Measurements from ENCODE around the gene ATG13.
"Not testable (repeated sequence)": the region's sequence is repeated elsewhere in the genome, so short reads cannot be mapped to it uniquely, and the experiment has no call there.

ATG13 gene

DNA sequence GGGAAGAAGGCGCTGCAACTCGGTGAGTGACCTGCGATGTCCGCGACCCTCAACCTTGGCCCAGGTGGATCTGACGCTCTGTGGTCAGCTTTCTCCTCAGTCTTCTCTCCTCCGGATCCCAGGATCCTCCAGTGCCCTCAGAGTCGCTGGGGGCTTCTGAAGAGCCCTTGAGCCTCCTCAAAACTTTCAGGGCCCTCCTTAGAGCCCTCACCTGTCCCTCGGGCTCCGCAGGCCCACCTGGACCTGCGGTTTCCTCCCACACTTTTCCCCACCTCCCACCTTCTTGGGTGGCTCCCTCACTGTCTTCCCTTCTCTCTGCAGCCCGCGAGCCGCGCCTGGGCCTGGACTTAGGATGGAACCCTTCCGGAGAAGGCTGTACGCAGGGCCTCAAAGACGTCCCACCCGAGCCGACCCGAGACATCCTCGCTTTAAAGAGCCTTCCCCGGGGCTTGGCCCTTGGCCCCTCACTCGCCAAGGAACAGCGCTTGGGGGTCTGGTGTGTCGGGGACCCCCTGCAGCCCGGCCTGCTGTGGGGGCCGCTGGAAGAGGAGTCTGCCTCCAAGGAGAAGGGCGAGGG lies 83.8 kb downstream of the ATG13 start:
- H3K4me3 ChIP-seq (replicated peaks; ENCODE audit: low read depth, low read length): peak overlapping the region; percentile 98

DNA sequence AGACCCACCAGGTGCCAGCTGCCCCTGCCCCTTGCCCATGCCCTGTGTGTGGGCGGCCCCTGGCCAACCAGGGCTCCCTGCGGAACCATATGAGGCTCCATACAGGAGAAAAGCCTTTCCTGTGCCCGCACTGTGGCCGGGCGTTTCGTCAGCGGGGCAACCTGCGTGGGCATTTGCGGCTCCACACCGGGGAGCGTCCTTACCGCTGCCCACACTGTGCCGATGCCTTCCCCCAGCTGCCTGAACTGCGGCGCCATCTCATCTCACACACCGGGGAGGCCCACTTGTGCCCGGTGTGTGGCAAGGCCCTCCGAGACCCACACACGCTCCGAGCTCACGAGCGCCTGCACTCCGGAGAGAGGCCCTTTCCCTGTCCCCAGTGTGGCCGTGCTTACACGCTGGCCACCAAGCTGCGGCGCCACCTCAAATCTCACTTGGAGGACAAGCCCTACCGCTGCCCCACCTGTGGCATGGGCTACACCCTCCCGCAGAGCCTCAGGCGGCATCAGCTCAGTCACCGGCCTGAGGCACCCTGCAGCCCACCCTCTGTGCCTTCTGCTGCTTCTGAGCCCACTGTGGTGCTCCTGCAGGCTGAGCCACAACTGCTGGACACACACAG lies 87.8 kb downstream of the ATG13 start:
- DNase-seq (ENCODE audit: low read depth): no peak
- no peak overlapping the region for H3K4me3 ChIP-seq (replicated peaks; ENCODE audit: low read depth, low read length)
- TF ChIP-seq, protein P1, sequence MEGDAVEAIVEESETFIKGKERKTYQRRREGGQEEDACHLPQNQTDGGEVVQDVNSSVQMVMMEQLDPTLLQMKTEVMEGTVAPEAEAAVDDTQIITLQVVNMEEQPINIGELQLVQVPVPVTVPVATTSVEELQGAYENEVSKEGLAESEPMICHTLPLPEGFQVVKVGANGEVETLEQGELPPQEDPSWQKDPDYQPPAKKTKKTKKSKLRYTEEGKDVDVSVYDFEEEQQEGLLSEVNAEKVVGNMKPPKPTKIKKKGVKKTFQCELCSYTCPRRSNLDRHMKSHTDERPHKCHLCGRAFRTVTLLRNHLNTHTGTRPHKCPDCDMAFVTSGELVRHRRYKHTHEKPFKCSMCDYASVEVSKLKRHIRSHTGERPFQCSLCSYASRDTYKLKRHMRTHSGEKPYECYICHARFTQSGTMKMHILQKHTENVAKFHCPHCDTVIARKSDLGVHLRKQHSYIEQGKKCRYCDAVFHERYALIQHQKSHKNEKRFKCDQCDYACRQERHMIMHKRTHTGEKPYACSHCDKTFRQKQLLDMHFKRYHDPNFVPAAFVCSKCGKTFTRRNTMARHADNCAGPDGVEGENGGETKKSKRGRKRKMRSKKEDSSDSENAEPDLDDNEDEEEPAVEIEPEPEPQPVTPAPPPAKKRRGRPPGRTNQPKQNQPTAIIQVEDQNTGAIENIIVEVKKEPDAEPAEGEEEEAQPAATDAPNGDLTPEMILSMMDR (IDR thresholded peaks at IDR 0.05; ENCODE audit: low read length, missing control alignments): no peak

More for the DNA sequence above, 83.8 kb downstream of the ATG13 start:
- no peak for DNase-seq (ENCODE audit: low read depth)
- TF ChIP-seq, protein P1 (IDR thresholded peaks at IDR 0.05; ENCODE audit: low read length, missing control alignments): no peak

DNA sequence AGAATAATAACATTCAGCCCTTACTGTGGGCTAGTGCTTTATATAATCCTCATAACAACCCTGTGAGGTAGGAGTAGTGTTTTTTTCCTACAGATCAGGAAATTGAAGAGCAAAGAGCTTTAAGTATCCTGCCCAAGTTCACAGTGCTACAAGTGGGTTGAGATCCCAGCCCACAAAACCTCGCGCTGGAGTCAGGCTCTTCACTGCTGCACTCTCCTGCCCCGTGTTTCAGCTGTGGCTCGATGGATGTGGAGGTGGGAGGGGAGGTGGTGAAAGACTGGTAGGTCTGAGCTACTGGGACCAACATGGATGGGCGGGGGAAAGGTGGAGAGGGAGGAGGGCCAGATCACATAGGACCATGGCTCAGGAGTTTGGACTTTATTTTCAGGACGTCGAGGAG lies 89.5 kb downstream of the ATG13 start:
- TF ChIP-seq, protein P1 (IDR thresholded peaks at IDR 0.05; ENCODE audit: low read length, missing control alignments): no peak
- no peak overlapping the region for H3K4me3 ChIP-seq (replicated peaks; ENCODE audit: low read depth, low read length)
- no peak for DNase-seq (ENCODE audit: low read depth)

DNA sequence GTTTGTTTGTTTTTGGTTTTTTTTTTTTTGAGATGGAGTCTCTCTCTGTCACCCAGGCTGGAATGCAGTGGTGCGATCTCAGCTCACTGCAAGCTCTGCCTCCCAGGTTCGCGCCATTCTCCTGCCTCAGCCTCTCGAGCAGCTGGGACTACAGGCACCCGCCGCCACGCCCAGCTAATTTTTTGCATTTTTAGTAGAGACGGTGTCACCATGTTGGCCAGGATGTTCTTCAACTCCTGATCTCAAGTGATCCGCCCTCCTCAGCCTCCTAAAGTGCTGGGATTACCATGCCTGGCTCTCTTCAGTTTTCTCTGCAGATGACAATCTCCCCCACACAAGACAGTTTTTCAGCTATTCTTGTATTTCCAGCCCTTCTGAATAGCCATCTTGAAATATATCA lies 92.0 kb downstream of the ATG13 start:
- H3K4me3 ChIP-seq (replicated peaks; ENCODE audit: low read depth, low read length); DNase-seq (ENCODE audit: low read depth): not testable (repeated sequence)

DNA sequence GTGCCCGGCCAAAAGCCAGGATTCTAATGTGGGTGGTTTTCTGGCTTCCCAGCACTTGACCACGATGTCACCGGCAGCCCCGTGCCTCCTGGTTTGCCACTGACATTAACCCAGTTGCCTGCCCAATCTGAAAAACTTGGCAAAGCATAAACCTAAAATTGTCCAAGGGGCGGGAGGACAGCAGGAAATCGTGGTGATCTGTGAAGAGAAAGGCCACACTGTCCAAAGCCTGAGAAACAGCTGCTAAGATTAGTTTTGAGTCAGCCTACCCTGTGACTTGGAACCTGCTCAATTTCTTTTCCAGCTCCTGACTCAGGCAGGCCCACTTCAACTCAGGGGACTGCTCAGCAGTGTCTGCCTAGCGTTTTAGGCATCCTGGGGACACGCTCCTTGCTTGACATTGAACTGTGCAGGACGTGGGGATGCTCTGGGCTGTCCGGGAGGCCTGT lies 93.5 kb downstream of the ATG13 start:
- no peak overlapping the region for H3K4me3 ChIP-seq (replicated peaks; ENCODE audit: low read depth, low read length)
- TF ChIP-seq, protein P1 (IDR thresholded peaks at IDR 0.05; ENCODE audit: low read length, missing control alignments): no peak
- DNase-seq (ENCODE audit: low read depth): peak; percentile 93

DNA sequence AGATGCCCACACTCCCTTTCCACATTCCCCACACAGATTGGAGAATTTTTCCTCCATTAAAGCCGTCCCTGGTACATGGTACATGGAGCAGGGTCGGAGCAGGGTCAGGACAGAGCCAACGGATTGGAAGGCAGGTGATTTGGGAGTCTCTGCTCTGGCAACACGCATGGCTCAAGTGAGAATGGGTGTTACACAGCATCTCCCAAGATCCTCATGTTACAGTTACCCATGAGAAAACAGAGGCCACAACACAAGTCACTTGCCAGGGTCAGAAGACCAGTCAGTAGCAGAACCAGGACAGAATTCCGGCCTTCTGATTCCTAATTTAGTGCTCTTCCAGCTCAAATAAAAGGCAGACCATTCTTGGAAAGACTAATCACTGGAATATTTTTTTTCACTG lies 94.0 kb downstream of the ATG13 start:
- no peak overlapping the region for H3K4me3 ChIP-seq (replicated peaks; ENCODE audit: low read depth, low read length)
- DNase-seq (ENCODE audit: low read depth): peak; percentile 14
- TF ChIP-seq, protein P1 (IDR thresholded peaks at IDR 0.05; ENCODE audit: low read length, missing control alignments): no peak

DNA sequence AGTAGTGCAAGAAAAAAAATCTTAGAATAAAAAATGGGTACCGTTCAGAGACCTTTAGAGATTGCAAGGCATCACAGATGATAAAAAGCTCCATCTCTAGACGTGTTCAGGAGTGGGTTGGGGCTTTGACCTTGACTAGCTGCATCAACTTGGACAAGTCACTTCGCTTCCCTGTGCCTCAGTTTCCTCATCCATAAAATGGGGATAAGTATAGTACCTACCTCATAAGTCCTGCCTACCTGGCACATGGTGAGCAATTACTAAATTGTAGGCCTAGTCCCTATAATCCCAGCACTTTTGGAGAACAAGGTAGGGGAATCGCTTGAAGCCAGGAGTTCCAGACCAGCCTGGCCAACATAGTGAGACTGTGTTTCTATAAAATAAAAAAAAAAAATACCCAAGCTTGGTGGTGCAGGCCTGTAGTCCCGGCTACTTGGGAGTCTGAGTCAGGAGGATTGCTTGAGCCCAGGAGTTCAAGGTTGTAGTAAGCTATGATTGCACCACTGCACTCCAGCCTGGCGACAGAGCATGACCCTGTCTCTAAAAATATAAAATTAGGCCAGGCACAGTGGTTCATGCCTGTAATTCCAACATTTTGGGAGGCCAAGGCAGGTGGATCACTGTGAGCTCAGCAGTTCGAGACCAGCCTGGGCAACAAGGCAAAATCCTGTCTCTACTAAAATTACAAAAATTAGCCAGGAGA lies 95.7 kb downstream of the ATG13 start:
- H3K4me3 ChIP-seq (replicated peaks; ENCODE audit: low read depth, low read length): no peak overlapping the region
- DNase-seq (ENCODE audit: low read depth): no peak
- TF ChIP-seq, protein P1 (IDR thresholded peaks at IDR 0.05; ENCODE audit: low read length, missing control alignments): no peak

DNA sequence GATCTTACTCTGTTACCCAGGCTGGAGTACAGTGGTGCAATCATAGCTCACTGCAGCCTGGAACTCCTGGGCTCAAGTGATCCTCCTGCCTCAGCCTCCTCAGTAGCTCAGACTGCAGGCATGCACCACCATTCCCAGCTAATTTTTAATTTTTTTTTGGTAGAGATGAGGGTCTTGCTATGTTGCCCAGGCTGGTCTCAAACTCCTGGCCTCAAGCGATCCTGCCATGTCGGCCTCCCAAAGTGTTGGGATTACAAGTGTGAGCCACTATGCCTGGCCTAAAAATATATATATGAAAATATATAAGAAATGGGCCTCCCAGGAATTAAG lies 100.4 kb downstream of the ATG13 start:
- not testable (repeated sequence) for DNase-seq (ENCODE audit: low read depth); H3K4me3 ChIP-seq (replicated peaks; ENCODE audit: low read depth, low read length)
